H1 (cell line): ENCODE measurements around the gene LAMP1. TPM values are rescaled to one million over a fixed set of nuclear protein-coding genes. Genes with fewer than 3 reads are reported as not detected.

ENCODE experiments used
- CTCF ChIA-PET: fragments of 300-600 bp; sonication (Branson Sonifier 250); formaldehyde crosslinking; loops from one replicate; lab custom pipeline; 2021; ENCODE audit not compliant: partially characterized antibody; lab: Charles Lee
- POLR2A ChIA-PET: fragments of 300-600 bp; sonication (Branson Sonifier 250); formaldehyde crosslinking; loops from one replicate; lab custom pipeline; 2021; ENCODE audit warnings: inconsistent platforms; ENCODE audit not compliant: partially characterized antibody; lab: Charles Lee
- DNase-seq, 2 experiments: peaks; one replicate each; pipeline versions ENCODE4 v3.0.0 to v3.0.0-alpha.2; 2010 to 2022; ENCODE audit warnings: low spot score in 2 of 2, low read depth in 1 of 2, mixed read lengths in 1 of 2
- FAIRE-seq: peaks from 2 replicates; lab custom pipeline; 2011; peaks lifted over from hg19 to GRCh38; lab: Jason Lieb, UNC
- H2AFZ ChIP-seq: 2 replicates; pipeline ENCODE4 v1.8.1; 2012; ENCODE audit warnings: low read length, inconsistent platforms
- H2AK5ac ChIP-seq: 2 replicates; pipeline ENCODE4 v1.6.1; 2013; ENCODE audit warnings: low read depth, low read length
- H2BK120ac ChIP-seq: replicated peaks from 2 replicates; pipeline ENCODE3; 2013; ENCODE audit warnings: low read depth, low read length, inconsistent platforms
- H2BK12ac ChIP-seq: 2 replicates; pipeline ENCODE4 v1.6.1; 2013; ENCODE audit warnings: low read depth, low read length
- H2BK15ac ChIP-seq: 2 replicates; pipeline ENCODE4 v1.6.1; 2013; ENCODE audit warnings: low read length
- H2BK20ac ChIP-seq: 2 replicates; pipeline ENCODE4 v1.6.1; 2013; ENCODE audit warnings: low read length
- H2BK5ac ChIP-seq: 2 replicates; pipeline ENCODE4 v1.6.1; 2013; ENCODE audit warnings: low read depth, low read length
- H3K14ac ChIP-seq: 2 replicates; pipeline ENCODE4 v1.6.1; 2013; ENCODE audit warnings: inconsistent platforms; ENCODE audit not compliant: insufficient read length
- H3K18ac ChIP-seq: 2 replicates; pipeline ENCODE4 v1.6.1; 2013; ENCODE audit warnings: low read length; ENCODE audit errors: extremely low read depth
- H3K23ac ChIP-seq: 2 replicates; pipeline ENCODE4 v1.6.1; 2013; ENCODE audit warnings: inconsistent platforms; ENCODE audit not compliant: insufficient read length
- H3K23me2 ChIP-seq: 2 replicates; pipeline ENCODE4 v1.6.1; 2013; ENCODE audit warnings: low read depth, low read length
- H3K27ac ChIP-seq: 2 replicates; pipeline ENCODE4 v1.6.1; 2011; ENCODE audit warnings: low read depth, low read length, inconsistent platforms
- H3K27me3 ChIP-seq, 4 experiments: replicated peaks in 1 of 4; 1 replicate in 1 of 4; 2 replicates in 3 of 4; pipeline versions ENCODE4 v1.6.1 to v1.8.1; 2011 to 2013; ENCODE audit warnings: low read length in 3 of 4, mild to moderate bottlenecking in 3 of 4, inconsistent platforms in 2 of 4, mixed read lengths in 2 of 4, moderate library complexity in 1 of 4; ENCODE audit not compliant: control insufficient read depth in 3 of 4, insufficient read depth in 3 of 4; ENCODE audit errors: extremely low read depth in 1 of 4
- H3K36me3 ChIP-seq, 4 experiments: 2 replicates each; pipeline versions ENCODE4 v1.6.1 to v1.8.1; 2011 to 2013; ENCODE audit warnings: mild to moderate bottlenecking in 4 of 4, low read length in 3 of 4, moderate library complexity in 2 of 4, control low read depth in 1 of 4, inconsistent platforms in 1 of 4; ENCODE audit not compliant: insufficient read depth in 4 of 4, control insufficient read depth in 2 of 4
- H3K4ac ChIP-seq: replicated peaks from 2 replicates; pipeline ENCODE3; 2013; ENCODE audit warnings: low read length, low read depth, mixed read lengths, inconsistent platforms; ENCODE audit not compliant: insufficient read length
- H3K4me1 ChIP-seq, 4 experiments: replicated peaks in 1 of 4; 1 replicate in 1 of 4; 2 replicates in 3 of 4; pipeline versions ENCODE4 v1.6.1 to v1.8.1; 2011 to 2013; ENCODE audit warnings: low read length in 3 of 4, inconsistent platforms in 2 of 4, mixed read lengths in 1 of 4; ENCODE audit not compliant: insufficient read depth in 4 of 4, control insufficient read depth in 3 of 4
- H3K4me2 ChIP-seq, 2 experiments: 2 replicates each; pipeline versions ENCODE4 v1.6.1 to v1.8.1; 2011 to 2013; ENCODE audit warnings: low read depth in 2 of 2, low read length in 2 of 2, control low read depth in 1 of 2, inconsistent platforms in 1 of 2, mild to moderate bottlenecking in 1 of 2; ENCODE audit not compliant: insufficient read depth in 1 of 2
- H3K4me3 ChIP-seq, 4 experiments: fragments of 200-600, 300-600 bp in 1 of 4; sonication (generic), shearing (Covaris generic), sonication (Bioruptor Twin) in 1 of 4; 2 replicates each; pipeline versions ENCODE4 v1.5.1 to v1.8.1; 2011 to 2016; ENCODE audit warnings: low read length in 4 of 4, low read depth in 3 of 4, control low read depth in 2 of 4, inconsistent platforms in 2 of 4, mild to moderate bottlenecking in 2 of 4, mixed read lengths in 1 of 4, moderate library complexity in 1 of 4; ENCODE audit not compliant: insufficient read depth in 2 of 4; ENCODE audit errors: extremely low read depth in 1 of 4
- H3K56ac ChIP-seq: replicated peaks from 2 replicates; pipeline ENCODE3; 2013; ENCODE audit warnings: low read depth, mild to moderate bottlenecking, mixed read lengths, low read length, inconsistent platforms; ENCODE audit not compliant: insufficient read length
- H3K79me1 ChIP-seq: 2 replicates; pipeline ENCODE4 v1.6.1; 2013; ENCODE audit warnings: low read depth, low read length, control low read depth
- H3K79me2 ChIP-seq, 2 experiments: 2 replicates each; pipeline versions ENCODE4 v1.6.1 to v1.8.1; 2012 to 2013; ENCODE audit warnings: low read length in 2 of 2, mild to moderate bottlenecking in 2 of 2, inconsistent platforms in 1 of 2; ENCODE audit not compliant: insufficient read depth in 2 of 2, control insufficient read depth in 1 of 2
- H3K9ac ChIP-seq, 4 experiments: replicated peaks in 1 of 4; 1 replicate in 1 of 4; 2 replicates in 3 of 4; pipeline versions ENCODE4 v1.6.1 to v1.8.1; 2011 to 2013; ENCODE audit warnings: low read depth in 3 of 4, low read length in 3 of 4, control low read depth in 2 of 4, mild to moderate bottlenecking in 2 of 4, moderate library complexity in 2 of 4, inconsistent platforms in 1 of 4; ENCODE audit errors: extremely low read depth in 1 of 4
- H3K9me3 ChIP-seq, 2 experiments: 2 replicates each; pipeline versions ENCODE4 v1.6.1 to v1.8.1; 2012 to 2013; ENCODE audit warnings: mild to moderate bottlenecking in 2 of 2, moderate library complexity in 2 of 2, control low read depth in 1 of 2, inconsistent platforms in 1 of 2, low read depth in 1 of 2, low read length in 1 of 2, mixed read lengths in 1 of 2; ENCODE audit not compliant: insufficient read depth in 2 of 2
- H4K20me1 ChIP-seq, 2 experiments: replicated peaks in 1 of 2; 2 replicates each; pipeline versions ENCODE3 to v1.8.1; 2011 to 2013; ENCODE audit warnings: inconsistent platforms in 2 of 2, low read length in 2 of 2, mild to moderate bottlenecking in 1 of 2; ENCODE audit not compliant: insufficient read depth in 2 of 2, control insufficient read depth in 1 of 2
- H4K5ac ChIP-seq: 2 replicates; pipeline ENCODE4 v1.6.1; 2013; ENCODE audit warnings: low read length, low read depth, mixed read lengths, inconsistent platforms; ENCODE audit not compliant: insufficient read length
- H4K8ac ChIP-seq: 2 replicates; pipeline ENCODE4 v1.8.0; 2013; ENCODE audit warnings: mild to moderate bottlenecking, moderate library complexity, low read length, inconsistent platforms; ENCODE audit not compliant: insufficient read depth; ENCODE audit errors: extremely low read depth
- H4K91ac ChIP-seq: replicated peaks from 2 replicates; pipeline ENCODE3; 2013; ENCODE audit warnings: low read length, mixed read lengths, inconsistent platforms; ENCODE audit not compliant: insufficient read length
- ASH2L ChIP-seq: fragments of 200-600, 300-600 bp; sonication (generic); IDR thresholded peaks from one replicate; pipeline ENCODE4 v1.7.1; 2017; ENCODE audit warnings: low read length
- CBX8 ChIP-seq: fragments of 300-800, 300-1000 bp; sonication (generic); IDR thresholded peaks from 2 replicates; pipeline ENCODE4 v1.7.1; 2016; ENCODE audit warnings: low read depth, low read length, borderline replicate concordance
- CTBP2 ChIP-seq: IDR thresholded peaks from 2 replicates; pipeline ENCODE4 v1.7.0; 2011; ENCODE audit warnings: borderline replicate concordance, mild to moderate bottlenecking, moderate library complexity, mixed read lengths, low read length; ENCODE audit not compliant: insufficient read depth, insufficient read length
- JUND ChIP-seq: IDR thresholded peaks from 2 replicates; pipeline ENCODE4 v1.6.1; 2011; ENCODE audit warnings: mild to moderate bottlenecking, improper control_type of control experiment, low read length
- KDM5A ChIP-seq: fragments of 200-600 bp; IDR thresholded peaks from 2 replicates; pipeline ENCODE4 v1.7.1; 2012; ENCODE audit warnings: mild to moderate bottlenecking, low read length, inconsistent platforms, mixed read lengths
- MAFK ChIP-seq: IDR thresholded peaks from 2 replicates; pipeline ENCODE4 v1.6.1; 2012; ENCODE audit warnings: low read depth, mild to moderate bottlenecking, improper control_type of control experiment, low read length
- POLR2A ChIP-seq, 2 experiments: IDR thresholded peaks; 1 replicate in 1 of 2; 2 replicates in 1 of 2; pipeline ENCODE4 v1.6.1; 2011; ENCODE audit warnings: low read depth in 2 of 2, low read length in 2 of 2, mild to moderate bottlenecking in 2 of 2; ENCODE audit errors: control extremely low read depth in 1 of 2
- RNF2 ChIP-seq: fragments of 200-900, 300-1000 bp; sonication (generic); IDR thresholded peaks from 2 replicates; pipeline ENCODE4 v1.7.1; 2016; ENCODE audit warnings: borderline replicate concordance, low read depth, mild to moderate bottlenecking, antibody characterized with exemption, low read length; ENCODE audit not compliant: poor library complexity, severe bottlenecking; ENCODE audit errors: missing control alignments
- RXRA ChIP-seq: IDR thresholded peaks from 2 replicates; pipeline ENCODE4 v1.6.1; 2011; ENCODE audit warnings: low read depth, mild to moderate bottlenecking, low read length, moderate library complexity; ENCODE audit not compliant: insufficient read depth
- SIN3A ChIP-seq, 2 experiments: IDR thresholded peaks in 1 of 2; conservative IDR thresholded peaks in 1 of 2; 2 replicates each; pipeline ENCODE4 v1.6.1; 2011 to 2012; ENCODE audit warnings: low read length in 2 of 2, improper control_type of control experiment in 1 of 2, low read depth in 1 of 2, mild to moderate bottlenecking in 1 of 2
- SP2 ChIP-seq: IDR thresholded peaks from 2 replicates; pipeline ENCODE4 v1.6.1; 2012; ENCODE audit warnings: mild to moderate bottlenecking, low read length, inconsistent platforms
- SRF ChIP-seq: IDR thresholded peaks from 2 replicates; pipeline ENCODE4 v1.6.1; 2011; ENCODE audit warnings: mild to moderate bottlenecking, low read depth, low read length, moderate library complexity
- WGBS, 2 experiments: shearing (Covaris generic) in 1 of 2; methylation state at CpG; one replicate each; pipeline versions ENCODE4 v1.1.6 to v1.1.7; 2013 to 2015; ENCODE audit warnings: low lambda C conversion rate in 2 of 2, mixed read lengths in 2 of 2, inconsistent platforms in 1 of 2, low coverage in 1 of 2, missing lambda C conversion rate in 1 of 2; ENCODE audit not compliant: insufficient replicate concordance in 2 of 2, insufficient coverage in 1 of 2, insufficient read length in 1 of 2; ENCODE audit errors: extremely low coverage in 1 of 2, missing lambda C conversion rate in 1 of 2; 5-methylcytosine and 5-hydroxymethylcytosine counted together
- polyA plus RNA-seq, 7 experiments: library from polyadenylated mRNA; depleted of rRNA in 3 of 7; stranded (reverse) in 5 of 7; unstranded in 2 of 7; fragments of >200 nt in 5 of 7; fragments of 200-250 nt in 2 of 7; gene quantifications; 1 replicate in 5 of 7; 2 replicates in 1 of 7; 4 replicates in 1 of 7; pipeline versions ENCODE4 v1.2.1 to v1.2.3, GENCODE V29; 2011 to 2013; ENCODE audit warnings: missing spikeins in 2 of 7, mixed read lengths in 2 of 7
- total RNA-seq: library from RNA; stranded (reverse); fragmentation: NEBNext Ultra II Directional; extraction: Animal tissue kit (Norgen Biotek cat#: 25700); gene quantifications from 2 replicates; pipeline ENCODE4 v1.2.1, GENCODE V29; 2021

Gene LAMP1
- total and polyA plus RNA-seq, 2 of the 8 experiments (the other 6 are each of a cell fraction or from before 2014, with no cell fraction given): 97.6 to 140 TPM

DNA sequence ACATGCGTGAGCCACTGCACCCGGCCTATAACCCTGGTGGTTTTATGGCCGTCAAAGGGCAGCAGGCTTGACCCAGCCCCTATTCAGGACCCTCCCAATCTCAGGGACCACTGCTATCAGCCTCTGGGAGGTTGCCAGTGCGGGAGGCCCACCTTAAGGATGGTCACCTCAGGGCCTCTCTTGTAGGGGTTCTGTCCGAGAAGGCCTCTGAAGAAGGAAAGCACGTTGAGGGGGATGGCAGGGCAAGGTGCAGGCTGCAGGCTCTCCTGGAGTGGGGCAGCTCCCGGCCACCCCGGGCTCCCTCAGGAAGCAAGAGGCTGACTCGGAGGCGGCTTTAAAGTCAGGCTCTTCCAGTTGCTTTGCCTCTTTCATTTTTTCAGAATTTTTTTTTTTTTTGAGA lies 72.8 kb downstream of the LAMP1 start:
- POLR2A ChIA-PET: interaction anchor here (0.7 to 1.3 kb wide), 2 partner anchors 10 to 75 kb away, joined by 3 read pairs; no protein-coding TSS in a partner anchor
- Histone ChIP-seq H3K56ac (no peak overlapping the region), H2AK5ac (0 out of 2 replicates have a peak overlapping the region, but pooled peaks have one; percentile 39), H3K4me3 (no peak overlapping the region), H2BK5ac (no peak overlapping the region), H4K20me1 (no peaks in the 10 kb centered on the region), H3K4me2 (no peak overlapping the region), H3K4ac (no peak overlapping the region), H3K27me3 (0 out of 7 replicates have a peak, but pooled peaks cover 0 to 4% (median 0%) of the 10 kb centered on the region in 4 experiments), H3K18ac (no peak overlapping the region; the same call in 1 of the 2 replicates), H4K91ac (no peak overlapping the region), H4K5ac (no peak overlapping the region), H2BK20ac (no peak overlapping the region), H2BK120ac (no peak overlapping the region), H2BK12ac (no peak overlapping the region), H3K23ac (no peak overlapping the region), H3K4me1 (peaks cover 0 to 19% (median 5%) of the 10 kb centered on the region in 4 experiments; a peak in 6 of 7 replicates), H3K23me2 (no peaks in the 10 kb centered on the region), H3K9me3 (no peaks in the 10 kb centered on the region; a peak in 1 of 4 replicates), H2BK15ac (no peak overlapping the region), H3K27ac (no peak overlapping the region), H3K79me1 (no peaks in the 10 kb centered on the region), H4K8ac (no peak overlapping the region; the same call in 1 of the 2 replicates), H3K14ac (no peak overlapping the region), H3K9ac (no peak overlapping the region), H2AFZ (no peak overlapping the region), H3K79me2 (no peaks in the 10 kb centered on the region), H3K36me3 (no peaks in the 10 kb centered on the region)
- CTCF ChIA-PET: interaction anchor here (1.7 kb wide), 1 partner anchor 33 kb away, joined by 4 read pairs; no protein-coding TSS in a partner anchor
- FAIRE-seq (no peak), DNase-seq (peak in 1 of 2 experiments; percentile 35)
- no peak for TF ChIP-seq JUND
- no peak for TF ChIP-seq POLR2A (IDR thresholded peaks at IDR 0.05; ENCODE audit: control extremely low read depth in 1 of 2, low read depth in 2 of 2, low read length in 2 of 2)
- TF ChIP-seq MAFK: no peak
- no peak for TF ChIP-seq CBX8
- no peak for TF ChIP-seq ASH2L
- TF ChIP-seq CTBP2: no peak
- TF ChIP-seq SIN3A (conservative IDR thresholded peaks at IDR 0.05 in 1 of 2, IDR thresholded peaks at IDR 0.05 in 1 of 2; ENCODE audit: low read depth in 1 of 2, low read length in 2 of 2): no peak
- TF ChIP-seq SRF: no peak
- no peak for TF ChIP-seq SP2
- TF ChIP-seq KDM5A: no peak
- no peak for TF ChIP-seq RNF2
- no peak for TF ChIP-seq RXRA
- WGBS, 2 experiments: 89% methylated on average over 10 of the region's 10 CpGs; no CpG with 5 or more reads in 1 of the 2 experiments
